Ishikawa (cell line): ENCODE measurements around the gene CCR5.

Experiments used
- CEBPB ChIP-seq: IDR thresholded peaks from 2 replicates; pipeline ENCODE4 v1.6.1; 2012
- CREB1 ChIP-seq: IDR thresholded peaks from 2 replicates; pipeline ENCODE4 v1.6.1; 2012; ENCODE audit warnings: low read depth
- EGR1 ChIP-seq: IDR thresholded peaks from 2 replicates; pipeline ENCODE4 v1.6.1; 2012
- EP300 ChIP-seq: IDR thresholded peaks from 2 replicates; pipeline ENCODE4 v1.6.1; 2012; ENCODE audit warnings: borderline replicate concordance
- FOXM1 ChIP-seq: IDR thresholded peaks from 2 replicates; pipeline ENCODE4 v1.6.1; 2012; ENCODE audit warnings: low read depth, borderline replicate concordance
- MAX ChIP-seq: IDR thresholded peaks from 2 replicates; pipeline ENCODE4 v1.6.1; 2012
- NFIC ChIP-seq: IDR thresholded peaks from 2 replicates; pipeline ENCODE4 v1.6.1; 2012
- RAD21 ChIP-seq: IDR thresholded peaks from 2 replicates; pipeline ENCODE4 v1.6.1; 2012; ENCODE audit warnings: low read depth
- REST ChIP-seq: IDR thresholded peaks from 2 replicates; pipeline ENCODE4 v1.6.1; 2012; ENCODE audit warnings: low read depth, mild to moderate bottlenecking
- TAF1 ChIP-seq: IDR thresholded peaks from 2 replicates; pipeline ENCODE4 v1.6.1; 2012; ENCODE audit warnings: low read depth, mild to moderate bottlenecking
- TCF12 ChIP-seq: IDR thresholded peaks from 2 replicates; pipeline ENCODE4 v1.6.1; 2012; ENCODE audit warnings: low read depth
- TEAD4 ChIP-seq: IDR thresholded peaks from 2 replicates; pipeline ENCODE4 v1.6.1; 2012
- USF1 ChIP-seq: IDR thresholded peaks from 2 replicates; pipeline ENCODE4 v1.6.1; 2012
- YY1 ChIP-seq: IDR thresholded peaks from 2 replicates; pipeline ENCODE4 v1.6.1; 2012; ENCODE audit warnings: low read depth
- ZBTB7A ChIP-seq: IDR thresholded peaks from 2 replicates; pipeline ENCODE4 v1.6.1; 2012; ENCODE audit warnings: low read depth

The CCR5 gene

GRCh38 chr3:46399557-46399956, 28.8 kb downstream of the CCR5 start:
- TF ChIP-seq NFIC (no peak), REST (no peak), USF1 (no peak), EP300 (no peak), EGR1 (no peak), FOXM1 (no peak), RAD21 (no peak)

- no peak for TF ChIP-seq REST
- no peak for TF ChIP-seq TAF1
- no peak for TF ChIP-seq YY1
- no peak for TF ChIP-seq MAX
- no peak for TF ChIP-seq EP300
- TF ChIP-seq FOXM1, result no peak
- TF ChIP-seq TEAD4, result no peak
- TF ChIP-seq RAD21, result no peak
- TF ChIP-seq NFIC, result no peak
- TF ChIP-seq TCF12, result no peak
- TF ChIP-seq USF1, result no peak
- TF ChIP-seq ZBTB7A, result no peak
- TF ChIP-seq CREB1, result no peak
- TF ChIP-seq EGR1, result no peak
- TF ChIP-seq CEBPB, result no peak
These were observed 29.4 kb downstream of the CCR5 start for GRCh38 chr3:46400000-46400734.

GRCh38 chr3:46400846-46401245, 30.1 kb downstream of the CCR5 start:
- TF ChIP-seq FOXM1, result no peak

- no peak for TF ChIP-seq FOXM1
- no peak for TF ChIP-seq NFIC
- no peak for TF ChIP-seq EGR1
- no peak for TF ChIP-seq TCF12
- TF ChIP-seq YY1, result no peak
- no peak for TF ChIP-seq REST
- no peak for TF ChIP-seq CREB1
- TF ChIP-seq TAF1, result no peak
- no peak for TF ChIP-seq RAD21
- no peak for TF ChIP-seq ZBTB7A
- no peak for TF ChIP-seq TEAD4
- TF ChIP-seq USF1, result no peak
- TF ChIP-seq CEBPB, result no peak
- TF ChIP-seq EP300, result no peak
- no peak for TF ChIP-seq MAX
These were observed 30.8 kb downstream of the CCR5 start for GRCh38 chr3:46401579-46401978.
